ENCODE data around the gene PELO.

GRCh38 chr5:52760695-52761366 is 26.9 kb upstream of the PELO start:
- TF ChIP-seq STAT6 (CRISPR knock-in tag; conservative IDR thresholded peaks at IDR 0.05; ENCODE audit: low read depth): no peak
- TF ChIP-seq MXD4 (CRISPR knock-in tag; IDR thresholded peaks at IDR 0.05; ENCODE audit: borderline replicate concordance): no peak
- no peak for TF ChIP-seq CTCF (IDR thresholded peaks at IDR 0.05)
- no peak for TF ChIP-seq ZNF532 (CRISPR knock-in tag; IDR thresholded peaks at IDR 0.05; ENCODE audit: borderline replicate concordance)
- no peak for TF ChIP-seq PRDM15 (CRISPR knock-in tag; IDR thresholded peaks at IDR 0.05)
- no peak for TF ChIP-seq ZNF138 (CRISPR knock-in tag; conservative IDR thresholded peaks at IDR 0.05)
- no peak for TF ChIP-seq JUN (CRISPR knock-in tag; IDR thresholded peaks at IDR 0.05)
- TF ChIP-seq ATF1 (CRISPR knock-in tag; IDR thresholded peaks at IDR 0.05): no peak
- no peak for TF ChIP-seq SP1 (CRISPR knock-in tag; conservative IDR thresholded peaks at IDR 0.05)
- TF ChIP-seq E2F4 (CRISPR knock-in tag; IDR thresholded peaks at IDR 0.05; ENCODE audit: borderline replicate concordance, low read depth): no peak
- TF ChIP-seq NR2C2 (CRISPR knock-in tag; IDR thresholded peaks at IDR 0.05): no peak
